Measurements from ENCODE around the gene ABCB11.

- TF ChIP-seq POLR2A (IDR thresholded peaks at IDR 0.05) = no peak
- TF ChIP-seq, protein P1, sequence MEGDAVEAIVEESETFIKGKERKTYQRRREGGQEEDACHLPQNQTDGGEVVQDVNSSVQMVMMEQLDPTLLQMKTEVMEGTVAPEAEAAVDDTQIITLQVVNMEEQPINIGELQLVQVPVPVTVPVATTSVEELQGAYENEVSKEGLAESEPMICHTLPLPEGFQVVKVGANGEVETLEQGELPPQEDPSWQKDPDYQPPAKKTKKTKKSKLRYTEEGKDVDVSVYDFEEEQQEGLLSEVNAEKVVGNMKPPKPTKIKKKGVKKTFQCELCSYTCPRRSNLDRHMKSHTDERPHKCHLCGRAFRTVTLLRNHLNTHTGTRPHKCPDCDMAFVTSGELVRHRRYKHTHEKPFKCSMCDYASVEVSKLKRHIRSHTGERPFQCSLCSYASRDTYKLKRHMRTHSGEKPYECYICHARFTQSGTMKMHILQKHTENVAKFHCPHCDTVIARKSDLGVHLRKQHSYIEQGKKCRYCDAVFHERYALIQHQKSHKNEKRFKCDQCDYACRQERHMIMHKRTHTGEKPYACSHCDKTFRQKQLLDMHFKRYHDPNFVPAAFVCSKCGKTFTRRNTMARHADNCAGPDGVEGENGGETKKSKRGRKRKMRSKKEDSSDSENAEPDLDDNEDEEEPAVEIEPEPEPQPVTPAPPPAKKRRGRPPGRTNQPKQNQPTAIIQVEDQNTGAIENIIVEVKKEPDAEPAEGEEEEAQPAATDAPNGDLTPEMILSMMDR (IDR thresholded peaks at IDR 0.05) = no peak
Observed at GRCh38 chr2:169005994-169006393, 25.1 kb downstream of the ABCB11 start.
